ENCODE data around the gene NKX6-2. TPM values are rescaled to one million over a fixed set of nuclear protein-coding genes. Genes with fewer than 3 reads are reported as not detected.
"Not testable (repeated sequence)": the region's sequence is repeated elsewhere in the genome, so short reads cannot be mapped to it uniquely, and the experiment has no call there.

NKX6-2 gene
- total RNA-seq, 6 experiments from 2014 or later, result not detected

DNA sequence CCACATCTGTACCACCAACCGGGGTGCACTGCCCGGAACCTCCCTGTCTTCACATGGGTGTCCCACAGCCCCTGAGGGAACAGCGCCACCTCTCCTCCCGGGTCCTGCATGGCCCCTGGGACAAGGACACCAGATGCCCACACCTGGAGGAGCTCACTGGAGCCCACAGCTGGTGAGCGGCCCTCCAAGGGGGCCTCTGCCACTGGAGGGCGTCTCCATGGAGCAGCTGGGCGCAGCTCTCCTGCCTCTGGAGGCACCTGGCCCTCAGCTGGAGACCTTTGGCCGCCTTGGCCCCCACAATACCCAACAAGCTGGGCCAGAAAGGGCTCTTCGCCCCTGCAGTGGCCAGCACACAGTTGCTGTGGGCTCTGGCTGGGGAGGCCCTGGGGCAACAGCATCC, 7.3 kb upstream of the NKX6-2 start:
- Mint-ChIP-seq H3K4me1 (ENCODE audit: low read depth) (no peaks in the 10 kb centered on the region), H3K27ac (no peak overlapping the region), H3K4me3 (no peak overlapping the region), H3K9me3 (no peaks in the 10 kb centered on the region), H3K27me3 (ENCODE audit: insufficient read depth) (peaks cover 8% of the 10 kb centered on the region), H3K36me3 (ENCODE audit: low read depth) (no peaks in the 10 kb centered on the region)
- TF ChIP-seq, protein P1, sequence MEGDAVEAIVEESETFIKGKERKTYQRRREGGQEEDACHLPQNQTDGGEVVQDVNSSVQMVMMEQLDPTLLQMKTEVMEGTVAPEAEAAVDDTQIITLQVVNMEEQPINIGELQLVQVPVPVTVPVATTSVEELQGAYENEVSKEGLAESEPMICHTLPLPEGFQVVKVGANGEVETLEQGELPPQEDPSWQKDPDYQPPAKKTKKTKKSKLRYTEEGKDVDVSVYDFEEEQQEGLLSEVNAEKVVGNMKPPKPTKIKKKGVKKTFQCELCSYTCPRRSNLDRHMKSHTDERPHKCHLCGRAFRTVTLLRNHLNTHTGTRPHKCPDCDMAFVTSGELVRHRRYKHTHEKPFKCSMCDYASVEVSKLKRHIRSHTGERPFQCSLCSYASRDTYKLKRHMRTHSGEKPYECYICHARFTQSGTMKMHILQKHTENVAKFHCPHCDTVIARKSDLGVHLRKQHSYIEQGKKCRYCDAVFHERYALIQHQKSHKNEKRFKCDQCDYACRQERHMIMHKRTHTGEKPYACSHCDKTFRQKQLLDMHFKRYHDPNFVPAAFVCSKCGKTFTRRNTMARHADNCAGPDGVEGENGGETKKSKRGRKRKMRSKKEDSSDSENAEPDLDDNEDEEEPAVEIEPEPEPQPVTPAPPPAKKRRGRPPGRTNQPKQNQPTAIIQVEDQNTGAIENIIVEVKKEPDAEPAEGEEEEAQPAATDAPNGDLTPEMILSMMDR (IDR thresholded peaks at IDR 0.05), result peak; percentile 31; the same call in 1 of the 2 replicates
- DNase-seq, result no peak

DNA sequence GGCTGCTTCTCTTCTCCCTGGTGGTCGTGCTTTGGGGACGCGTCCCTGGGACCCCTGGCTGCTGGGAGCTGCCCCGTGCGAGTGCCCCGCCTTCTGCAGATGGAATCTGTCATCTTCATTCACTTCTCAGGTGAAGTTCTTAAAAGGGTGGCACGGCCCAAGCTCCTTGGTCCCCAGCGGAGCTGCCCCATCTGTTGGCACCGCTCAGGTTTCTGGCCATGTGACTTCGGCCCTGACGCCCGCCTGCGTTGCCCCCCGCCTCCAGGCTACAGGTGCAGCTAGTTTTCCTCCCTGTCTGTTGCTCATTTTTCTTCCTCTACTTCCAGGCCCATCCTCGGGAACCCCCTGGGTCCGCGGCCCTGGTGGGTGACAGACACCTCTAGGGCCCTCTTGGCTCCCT, 6.8 kb upstream of the NKX6-2 start:
- Mint-ChIP-seq H3K36me3 (ENCODE audit: low read depth) (no peaks in the 10 kb centered on the region), H3K4me1 (ENCODE audit: low read depth) (no peaks in the 10 kb centered on the region), H3K27ac (no peak overlapping the region), H3K27me3 (ENCODE audit: insufficient read depth) (peaks cover 8% of the 10 kb centered on the region), H3K9me3 (no peaks in the 10 kb centered on the region), H3K4me3 (no peak overlapping the region)
- DNase-seq, result no peak
- TF ChIP-seq, protein P1 (IDR thresholded peaks at IDR 0.05), result no peak

DNA sequence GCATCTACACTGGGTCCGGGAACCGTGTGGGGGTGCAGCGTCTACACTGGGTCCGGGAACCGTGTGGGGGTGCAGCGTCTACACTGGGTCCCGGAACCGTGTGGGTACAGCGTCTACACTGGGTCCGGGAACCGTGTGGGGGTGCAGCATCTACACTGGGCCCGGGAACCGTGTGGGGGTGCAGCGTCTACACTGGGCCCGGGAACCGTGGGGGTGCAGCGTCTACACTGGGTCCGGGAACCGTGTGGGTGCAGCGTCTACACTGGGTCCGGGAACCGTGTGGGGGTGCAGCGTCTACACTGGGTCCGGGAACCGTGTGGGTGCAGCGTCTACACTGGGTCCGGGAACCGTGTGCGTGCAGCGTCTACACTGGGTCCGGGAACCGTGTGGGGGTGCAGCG, 6.2 kb upstream of the NKX6-2 start:
- not testable (repeated sequence) for DNase-seq; H3K4me3 Mint-ChIP-seq; H3K9me3 Mint-ChIP-seq; H3K4me1 Mint-ChIP-seq (ENCODE audit: low read depth); H3K27ac Mint-ChIP-seq; H3K27me3 Mint-ChIP-seq (ENCODE audit: insufficient read depth); H3K36me3 Mint-ChIP-seq (ENCODE audit: low read depth)

DNA sequence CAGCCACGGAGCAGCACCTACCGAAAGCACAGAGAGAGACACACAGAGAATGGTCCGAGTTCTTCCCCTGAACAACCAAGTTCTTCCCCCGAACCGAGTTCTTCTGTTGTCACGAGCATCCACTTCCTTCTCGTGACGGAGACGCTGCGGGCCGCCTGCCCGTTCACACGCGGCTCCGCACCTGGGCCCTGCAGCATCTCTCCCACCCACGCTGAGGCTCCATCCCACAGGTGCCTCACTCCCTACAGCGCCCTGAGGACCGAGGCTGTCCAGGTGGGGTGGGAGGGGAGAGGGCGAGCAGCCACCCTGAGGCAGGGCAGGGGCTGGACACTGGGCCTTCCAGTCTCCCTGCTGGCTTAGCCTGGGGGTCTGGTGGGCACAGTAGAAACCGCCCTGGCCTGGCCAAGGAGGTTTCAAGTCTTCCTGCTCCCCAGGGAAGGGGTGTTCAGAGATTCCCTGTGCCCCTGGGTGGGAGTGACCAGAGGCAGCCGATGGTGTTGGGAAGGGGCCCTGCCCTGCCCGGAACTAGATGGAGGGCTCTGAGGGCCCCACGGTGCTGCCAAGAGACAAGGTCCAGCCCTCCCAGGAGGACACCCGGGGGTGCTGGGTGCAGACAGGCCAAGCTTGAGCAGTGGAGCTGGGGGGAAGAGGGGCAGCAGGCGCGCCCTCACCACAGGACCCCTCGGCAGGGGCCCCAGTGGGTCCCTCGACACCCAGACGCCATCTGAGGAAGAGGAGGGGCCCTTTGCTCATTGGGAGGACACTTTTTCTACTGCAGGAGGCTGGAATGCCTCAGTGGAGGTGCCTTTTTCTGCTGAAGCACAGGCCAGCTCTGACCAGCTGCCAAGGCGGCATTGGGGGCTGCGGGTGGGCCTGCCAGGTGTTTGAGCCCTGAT, 5.2 kb upstream of the NKX6-2 start:
- no peak for DNase-seq
- TF ChIP-seq, protein P1 (IDR thresholded peaks at IDR 0.05), result no peak
- no peak overlapping the region for H3K27ac Mint-ChIP-seq
- H3K36me3 Mint-ChIP-seq (ENCODE audit: low read depth), result no peaks in the 10 kb centered on the region
- H3K4me3 Mint-ChIP-seq, result no peak overlapping the region
- H3K4me1 Mint-ChIP-seq (ENCODE audit: low read depth), result no peaks in the 10 kb centered on the region
- H3K9me3 Mint-ChIP-seq, result no peaks in the 10 kb centered on the region
- peaks cover 8% of the 10 kb centered on the region for H3K27me3 Mint-ChIP-seq (ENCODE audit: insufficient read depth)

DNA sequence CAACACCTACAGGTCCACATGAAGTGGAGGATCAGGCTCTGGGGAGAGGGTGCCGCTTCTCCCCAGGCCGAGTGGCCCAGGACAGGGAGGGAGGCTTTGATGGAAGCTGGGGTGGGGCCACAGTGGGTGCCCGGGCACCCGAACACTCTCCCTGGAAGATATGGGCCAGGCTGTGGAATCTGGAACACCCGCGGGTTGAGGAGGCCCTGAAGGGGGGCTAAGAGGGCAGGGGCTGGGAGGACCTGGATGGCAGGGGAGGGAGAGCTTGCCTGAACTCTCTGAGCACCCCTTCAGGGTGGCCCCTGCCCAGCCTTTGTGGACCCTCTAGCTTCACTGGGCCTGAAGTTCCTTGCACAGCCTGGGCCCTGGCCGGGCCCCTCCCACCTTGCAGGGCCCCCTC, 4.5 kb upstream of the NKX6-2 start:
- H3K4me3 Mint-ChIP-seq, result no peak overlapping the region
- no peaks in the 10 kb centered on the region for H3K9me3 Mint-ChIP-seq
- no peaks in the 10 kb centered on the region for H3K36me3 Mint-ChIP-seq (ENCODE audit: low read depth)
- H3K27me3 Mint-ChIP-seq (ENCODE audit: insufficient read depth), result peaks cover 8% of the 10 kb centered on the region
- TF ChIP-seq, protein P1 (IDR thresholded peaks at IDR 0.05), result no peak
- no peak overlapping the region for H3K27ac Mint-ChIP-seq
- no peak for DNase-seq
- H3K4me1 Mint-ChIP-seq (ENCODE audit: low read depth), result no peaks in the 10 kb centered on the region

DNA sequence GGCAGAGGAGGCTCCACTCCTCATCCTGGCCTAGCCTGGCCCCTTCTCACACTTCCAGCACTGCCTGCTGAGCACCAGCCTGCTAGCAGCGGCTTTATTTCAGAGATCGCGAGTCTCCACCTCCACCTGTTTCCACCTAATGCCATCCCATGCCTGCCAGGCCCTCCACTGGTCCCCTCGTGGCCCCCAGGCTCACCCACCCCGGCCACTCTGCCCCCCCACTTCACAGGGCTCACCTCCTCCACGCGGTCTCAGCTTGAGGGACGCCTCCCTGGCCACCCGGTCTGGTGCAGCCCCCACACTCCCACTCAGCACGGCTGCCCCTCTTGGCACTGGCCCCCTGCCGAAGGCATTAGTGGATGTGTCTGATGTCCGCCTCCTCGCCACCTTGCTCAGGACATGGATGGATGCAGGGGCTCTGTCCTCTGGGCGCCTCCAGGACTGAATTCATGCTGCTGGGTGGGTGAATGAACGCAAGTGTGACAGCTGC, 3.8 kb upstream of the NKX6-2 start:
- Mint-ChIP-seq H3K4me3 (no peak overlapping the region), H3K9me3 (no peaks in the 10 kb centered on the region), H3K27ac (no peak overlapping the region), H3K4me1 (ENCODE audit: low read depth) (no peaks in the 10 kb centered on the region), H3K36me3 (ENCODE audit: low read depth) (no peaks in the 10 kb centered on the region), H3K27me3 (ENCODE audit: insufficient read depth) (peaks cover 10% of the 10 kb centered on the region)
- TF ChIP-seq, protein P1 (IDR thresholded peaks at IDR 0.05), result no peak
- DNase-seq, result no peak

Data from HFFc6 (cell line).